Choroid plexus epithelial cell (primary cell): Measurements from ENCODE around the gene HIPK1.

Experiments
- DNase-seq: peaks from one replicate; pipeline ENCODE4 v3.0.0-alpha.2; 2010; ENCODE audit warnings: low read depth
- H3K4me3 ChIP-seq: 2 replicates; pipeline ENCODE4 v1.5.1; 2011; ENCODE audit warnings: low read depth, mild to moderate bottlenecking, control low read depth, low read length, moderate library complexity
- TF ChIP-seq, protein P1 (sequence below): conservative IDR thresholded peaks from 2 replicates; pipeline ENCODE4 v1.5.1; 2011; ENCODE audit warnings: low read depth, mild to moderate bottlenecking, control low read depth, inconsistent platforms, low read length, moderate library complexity

Gene HIPK1

GRCh38 chr1:113913887-113914664 is 15.0 kb upstream of the HIPK1 start:
- no peak for DNase-seq
- no peak overlapping the region for H3K4me3 ChIP-seq
- TF ChIP-seq, protein P1, sequence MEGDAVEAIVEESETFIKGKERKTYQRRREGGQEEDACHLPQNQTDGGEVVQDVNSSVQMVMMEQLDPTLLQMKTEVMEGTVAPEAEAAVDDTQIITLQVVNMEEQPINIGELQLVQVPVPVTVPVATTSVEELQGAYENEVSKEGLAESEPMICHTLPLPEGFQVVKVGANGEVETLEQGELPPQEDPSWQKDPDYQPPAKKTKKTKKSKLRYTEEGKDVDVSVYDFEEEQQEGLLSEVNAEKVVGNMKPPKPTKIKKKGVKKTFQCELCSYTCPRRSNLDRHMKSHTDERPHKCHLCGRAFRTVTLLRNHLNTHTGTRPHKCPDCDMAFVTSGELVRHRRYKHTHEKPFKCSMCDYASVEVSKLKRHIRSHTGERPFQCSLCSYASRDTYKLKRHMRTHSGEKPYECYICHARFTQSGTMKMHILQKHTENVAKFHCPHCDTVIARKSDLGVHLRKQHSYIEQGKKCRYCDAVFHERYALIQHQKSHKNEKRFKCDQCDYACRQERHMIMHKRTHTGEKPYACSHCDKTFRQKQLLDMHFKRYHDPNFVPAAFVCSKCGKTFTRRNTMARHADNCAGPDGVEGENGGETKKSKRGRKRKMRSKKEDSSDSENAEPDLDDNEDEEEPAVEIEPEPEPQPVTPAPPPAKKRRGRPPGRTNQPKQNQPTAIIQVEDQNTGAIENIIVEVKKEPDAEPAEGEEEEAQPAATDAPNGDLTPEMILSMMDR, result no peak

DNA sequence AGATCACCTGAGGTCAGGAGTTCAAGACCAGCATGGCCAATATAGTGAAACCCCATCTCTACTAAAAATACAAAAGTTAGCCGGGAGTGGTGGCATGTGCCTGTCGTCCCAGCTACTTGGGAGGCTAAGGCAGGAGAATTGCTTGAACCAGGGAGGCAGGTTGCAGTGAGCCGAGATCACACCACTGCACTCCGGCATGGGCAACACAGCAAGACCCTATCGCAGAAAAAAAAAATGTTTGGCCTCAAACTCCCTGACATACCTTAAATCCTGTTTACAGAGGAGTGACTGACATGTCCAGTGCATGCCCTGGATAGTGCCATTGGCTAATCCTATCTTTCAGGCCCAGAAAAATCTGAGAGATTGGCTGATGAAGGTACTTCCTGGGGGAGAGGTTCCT is 12.2 kb upstream of the HIPK1 start:
- DNase-seq, result no peak
- TF ChIP-seq, protein P1, result no peak
- no peak overlapping the region for H3K4me3 ChIP-seq

- TF ChIP-seq, protein P1, result no peak
- H3K4me3 ChIP-seq, result no peak overlapping the region
- DNase-seq, result peak; percentile 45
Measured at GRCh38 chr1:113917400-113918082, 11.6 kb upstream of the HIPK1 start.

- H3K4me3 ChIP-seq, result no peak overlapping the region
- TF ChIP-seq, protein P1, result no peak
- no peak for DNase-seq
Measured at GRCh38 chr1:113918243-113918642, 10.9 kb upstream of the HIPK1 start.

DNA sequence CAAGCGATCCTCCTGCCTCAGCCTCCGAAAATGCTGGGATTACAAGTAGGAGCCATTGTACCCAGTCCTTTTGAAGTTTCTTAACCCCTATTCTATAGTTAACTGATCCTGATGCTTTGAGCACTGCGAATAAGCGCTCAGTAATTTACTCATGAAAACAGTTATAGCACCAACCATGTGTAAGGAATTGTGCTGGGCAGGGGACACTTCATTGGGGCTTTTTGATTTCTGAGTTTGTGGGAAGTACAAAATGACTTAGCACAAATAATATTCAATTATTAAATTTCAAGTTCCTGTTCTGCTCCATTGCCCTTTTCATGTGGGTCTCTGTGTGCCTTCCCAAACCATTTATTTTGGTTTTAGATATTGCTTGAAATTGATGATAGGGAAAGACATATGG is 6.2 kb upstream of the HIPK1 start:
- no peak for DNase-seq
- no peak overlapping the region for H3K4me3 ChIP-seq
- TF ChIP-seq, protein P1, result no peak

DNA sequence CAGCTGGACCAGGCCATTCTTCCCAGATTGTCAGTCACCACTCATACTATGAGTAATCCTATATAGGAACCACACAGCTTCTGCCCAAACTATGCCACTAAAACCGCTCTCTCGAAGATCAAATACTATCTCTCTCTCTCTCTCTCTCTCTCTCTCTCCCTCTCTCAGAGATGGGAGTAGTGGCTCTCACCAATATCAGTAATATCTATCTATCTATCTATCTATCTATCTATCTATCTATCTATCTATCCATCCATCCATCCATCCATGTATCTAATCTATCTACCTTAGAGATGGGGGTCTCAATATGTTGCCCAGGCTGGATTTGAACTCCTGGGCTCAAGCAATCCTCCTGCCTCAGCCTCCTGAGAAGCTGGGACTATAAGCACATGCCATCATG is 4.7 kb upstream of the HIPK1 start:
- no peak overlapping the region for H3K4me3 ChIP-seq
- TF ChIP-seq, protein P1, result no peak
- DNase-seq, result no peak
